HPDE6-E6E7 (cell line): ENCODE data around the gene DUSP22.
"Not testable (repeated sequence)": the region's sequence is repeated elsewhere in the genome, so short reads cannot be mapped to it uniquely, and the experiment has no call there.

Source experiments
- DNase-seq: peaks from one replicate; pipeline ENCODE4 v3.0.0; 2011; ENCODE audit warnings: missing footprints; ENCODE audit errors: extremely low spot score

Gene DUSP22

DNA sequence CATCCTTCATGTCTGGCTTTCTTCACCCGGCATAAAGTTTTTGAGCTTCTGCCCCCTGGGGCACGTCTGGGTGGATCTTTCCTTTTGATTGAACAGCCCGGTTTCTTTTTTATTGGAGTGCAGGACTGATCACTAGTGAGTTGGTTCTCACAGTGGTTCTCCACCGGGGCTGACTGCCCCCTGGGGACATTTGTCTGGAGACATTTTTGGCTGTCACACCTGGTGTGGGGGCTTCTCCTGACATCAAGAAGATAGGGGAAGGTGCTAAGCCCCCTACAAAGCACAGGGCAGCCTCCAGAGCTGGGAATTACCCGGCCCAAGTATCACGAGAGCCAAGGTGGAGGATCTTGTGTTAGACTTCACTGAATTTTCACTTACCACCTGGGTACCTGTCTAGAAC lies 73.5 kb downstream of the DUSP22 start:
- DNase-seq: no peak

DNA sequence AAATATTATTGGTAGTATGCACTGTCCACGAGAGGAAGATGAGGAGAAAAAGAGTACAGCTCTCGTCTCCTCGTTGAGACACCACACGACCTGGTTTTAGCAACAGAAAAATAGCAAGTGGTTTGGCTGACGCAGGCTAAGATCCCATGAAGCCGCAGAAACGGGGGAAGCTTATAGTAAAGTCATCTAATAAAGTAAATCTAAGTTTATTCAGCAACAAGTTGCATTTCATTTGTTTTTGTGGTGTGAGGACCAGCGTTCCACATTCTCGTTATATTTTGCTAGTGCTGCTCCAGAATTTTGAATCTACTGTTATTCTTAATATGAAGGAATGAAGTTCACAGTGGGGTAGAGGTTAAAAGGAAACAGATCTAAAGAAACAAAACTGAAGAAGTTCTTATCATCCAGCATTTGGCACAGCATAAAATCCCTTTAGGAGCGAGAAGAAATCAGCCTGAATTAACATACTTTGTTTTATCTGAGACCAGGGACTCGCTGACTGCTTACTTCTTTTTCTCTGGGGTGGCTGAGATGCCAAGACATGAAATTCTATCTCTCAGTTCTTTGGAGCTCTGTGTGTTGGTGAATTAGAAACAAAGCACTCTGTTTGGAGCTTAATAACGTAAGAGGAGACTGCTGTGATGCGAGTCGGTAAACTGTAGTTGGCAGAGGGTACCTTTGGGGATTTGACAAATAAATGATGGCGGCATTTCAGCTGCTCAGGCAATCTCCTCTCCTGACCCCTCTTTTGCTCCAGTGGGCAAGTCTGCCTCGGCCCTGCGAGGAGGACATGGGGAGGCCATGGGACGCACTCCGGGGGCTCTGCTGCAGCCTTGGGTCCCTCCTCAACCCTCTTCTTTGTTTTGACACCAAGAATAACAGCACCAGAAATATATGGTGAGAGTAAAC lies 74.4 kb downstream of the DUSP22 start:
- DNase-seq: no peak

DNA sequence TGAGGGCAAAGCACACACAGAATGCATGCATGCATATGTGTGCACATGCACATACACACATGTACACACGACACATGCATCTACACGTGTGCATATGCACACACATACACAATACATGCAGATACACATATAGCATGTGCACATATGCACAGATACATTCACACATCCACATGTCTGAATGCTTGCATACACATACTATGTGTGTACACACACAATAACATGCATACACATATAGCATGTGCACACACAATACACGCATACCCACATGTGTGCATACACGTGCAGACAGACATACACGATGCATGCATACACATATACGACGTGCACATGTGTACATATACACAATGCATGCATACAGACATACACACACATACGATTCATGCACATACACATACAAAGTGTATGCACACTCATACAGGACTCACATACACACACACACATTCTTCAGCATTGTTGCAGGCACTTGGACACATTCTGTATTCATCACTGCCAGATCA lies 75.1 kb downstream of the DUSP22 start:
- DNase-seq: no peak

DNA sequence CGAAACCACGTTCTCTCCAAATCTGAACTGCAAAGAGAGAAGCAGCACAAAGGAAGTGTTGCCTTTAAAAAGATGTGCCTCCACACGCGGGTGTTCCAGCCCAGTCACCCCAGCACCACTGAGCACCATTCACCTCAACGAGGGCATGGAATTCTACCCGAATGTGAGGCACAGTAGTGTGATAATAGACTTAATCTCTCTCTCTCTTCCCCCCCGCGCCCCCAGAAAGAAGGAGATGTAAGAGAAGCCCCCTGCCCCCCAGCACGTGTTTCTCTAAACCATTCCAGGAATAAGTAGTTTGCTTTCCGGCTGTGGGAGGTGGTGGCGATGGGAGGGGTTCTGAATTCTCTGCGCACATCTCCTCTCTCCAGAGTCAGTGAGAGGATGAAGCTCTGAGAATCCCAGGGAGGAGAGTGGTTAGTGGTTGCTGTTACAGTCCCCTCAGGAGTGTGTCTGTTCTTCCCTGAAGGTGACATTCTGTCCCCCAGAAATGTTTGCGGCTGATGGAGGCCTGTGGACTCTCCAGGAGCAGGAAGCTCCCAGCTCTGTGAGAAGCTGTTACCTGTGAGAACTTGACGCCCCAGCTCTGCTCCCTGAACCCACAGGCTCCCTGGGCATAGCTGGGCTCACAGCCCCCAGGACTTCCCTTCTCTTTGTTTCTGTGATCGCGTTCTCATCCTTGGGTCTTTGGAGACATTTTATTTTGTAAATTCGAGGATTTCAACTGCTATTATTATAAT lies 75.8 kb downstream of the DUSP22 start:
- no peak for DNase-seq

DNA sequence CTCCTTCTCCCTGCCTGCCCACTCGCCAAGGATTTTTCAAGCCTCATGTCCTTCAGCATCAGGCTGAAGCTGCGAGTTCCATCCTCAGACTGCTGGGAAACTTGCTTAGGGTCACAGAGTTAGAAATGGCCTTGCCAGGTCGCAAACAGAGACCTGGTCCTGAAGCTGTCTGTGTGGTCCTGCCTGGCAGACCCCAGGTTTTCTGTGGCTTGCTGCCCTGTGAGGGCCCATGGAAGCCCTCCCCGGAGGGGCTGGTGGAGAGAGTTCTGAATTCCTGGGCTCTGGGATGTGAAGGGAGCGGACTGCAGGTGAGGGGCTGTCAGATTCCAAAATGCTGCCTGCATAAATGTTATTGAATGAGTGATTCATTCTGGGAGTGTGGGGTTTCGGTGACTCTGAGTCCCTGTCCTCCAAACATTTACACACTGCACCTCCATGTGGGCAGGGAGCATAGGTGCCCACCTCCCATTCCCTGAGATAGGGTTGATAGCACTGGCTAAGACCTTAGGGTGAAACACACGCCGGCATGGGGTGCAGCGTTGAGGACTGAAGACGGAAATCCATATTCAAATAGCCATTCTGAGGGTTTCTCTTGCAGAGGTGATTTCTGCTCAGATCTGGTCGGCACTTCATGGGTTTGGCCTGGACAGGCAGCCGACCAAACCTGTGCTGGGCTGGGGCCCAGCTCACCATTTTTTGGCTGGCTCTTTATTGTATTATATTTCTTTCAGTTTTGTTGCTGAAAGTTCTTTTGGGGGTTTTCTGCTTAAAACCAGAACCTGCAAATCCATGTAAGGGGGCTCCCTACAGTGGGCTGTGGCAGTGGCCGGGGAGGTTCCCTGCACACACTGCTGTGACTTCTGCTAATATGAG lies 77.5 kb downstream of the DUSP22 start:
- no peak for DNase-seq

DNA sequence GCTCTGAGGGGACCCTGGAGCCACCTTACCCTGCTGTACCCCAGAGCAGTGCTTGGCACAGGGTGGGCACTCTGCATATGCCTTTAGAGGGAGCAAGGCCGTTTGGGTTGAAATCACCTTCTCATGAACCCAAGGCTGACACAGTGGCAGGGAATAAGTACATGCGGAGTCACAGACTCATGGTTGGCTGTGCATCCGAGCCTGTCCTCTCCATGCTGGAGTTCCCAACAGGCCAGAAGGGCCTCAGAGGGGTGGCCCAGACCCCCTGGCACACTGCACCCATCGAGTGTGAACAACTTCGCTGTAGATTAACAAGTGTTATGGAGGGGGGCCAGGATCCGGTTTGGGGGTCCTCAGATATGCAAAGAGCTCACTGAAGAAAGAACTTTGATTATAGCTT lies 78.3 kb downstream of the DUSP22 start:
- DNase-seq: no peak

DNA sequence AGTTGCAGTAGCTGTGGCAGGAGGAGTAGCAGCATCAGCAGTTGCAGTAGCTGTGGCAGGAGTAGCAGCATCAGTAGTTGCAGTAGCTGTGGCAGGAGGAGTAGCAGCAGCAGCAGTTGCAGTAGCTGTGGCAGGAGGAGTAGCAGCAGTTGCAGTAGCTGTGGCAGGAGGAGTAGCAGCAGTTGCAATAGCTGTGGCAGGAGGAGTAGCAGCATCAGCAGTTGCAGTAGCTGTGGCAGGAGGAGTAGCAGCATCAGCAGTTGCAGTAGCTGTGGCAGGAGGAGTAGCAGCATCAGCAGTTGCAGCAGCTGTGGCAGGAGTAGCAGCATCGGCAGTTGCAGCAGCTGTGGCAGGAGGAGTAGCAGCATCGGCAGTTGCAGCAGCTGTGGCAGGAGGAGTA lies 79.6 kb downstream of the DUSP22 start:
- DNase-seq: not testable (repeated sequence)

DNA sequence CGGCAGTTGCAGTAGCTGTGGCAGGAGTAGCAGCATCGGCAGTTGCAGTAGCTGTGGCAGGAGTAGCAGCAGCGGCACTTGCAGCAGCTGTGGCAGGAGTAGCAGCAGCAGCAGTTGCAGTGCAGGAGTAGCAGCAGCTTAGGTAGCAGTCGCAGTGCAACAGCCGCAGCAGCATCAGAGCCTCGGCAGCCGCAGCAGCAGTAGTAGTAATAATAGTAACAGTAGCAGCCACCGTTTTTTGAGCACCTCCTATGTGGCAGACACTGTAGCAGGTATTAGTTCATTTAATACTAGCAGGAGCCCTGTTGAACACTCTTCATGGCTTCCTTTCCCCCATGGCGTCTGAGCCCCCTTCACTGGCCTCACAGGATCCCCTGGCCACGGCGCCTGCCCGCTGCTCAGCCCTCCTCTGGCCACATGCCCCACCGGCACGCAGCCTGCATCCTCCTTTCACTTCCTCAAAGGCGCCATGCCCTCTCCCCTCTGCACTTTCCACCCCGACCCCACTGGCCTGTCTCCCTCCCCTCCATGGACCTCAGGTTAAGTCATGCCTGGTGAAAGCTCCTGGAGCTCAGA lies 80.1 kb downstream of the DUSP22 start:
- no peak for DNase-seq

DNA sequence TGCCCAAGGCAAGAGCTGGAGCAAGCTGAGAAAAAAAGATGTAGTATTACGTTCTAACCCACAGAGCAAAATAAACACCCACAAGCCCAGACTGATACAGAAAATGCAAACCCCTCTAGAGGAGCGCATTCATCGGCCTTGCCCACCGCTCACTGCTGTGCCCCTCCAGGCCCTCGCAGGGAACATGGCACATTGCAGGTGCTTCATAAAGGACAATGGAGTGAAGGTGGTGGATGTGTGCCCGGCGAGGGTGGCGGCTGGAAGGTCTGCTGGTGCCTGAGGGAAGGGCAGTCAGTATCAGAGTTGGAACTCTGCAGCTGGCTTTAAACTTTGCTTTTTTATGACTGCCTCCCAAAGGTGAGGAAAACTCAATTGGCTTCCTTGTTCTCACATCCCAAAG lies 80.7 kb downstream of the DUSP22 start:
- no peak for DNase-seq

DNA sequence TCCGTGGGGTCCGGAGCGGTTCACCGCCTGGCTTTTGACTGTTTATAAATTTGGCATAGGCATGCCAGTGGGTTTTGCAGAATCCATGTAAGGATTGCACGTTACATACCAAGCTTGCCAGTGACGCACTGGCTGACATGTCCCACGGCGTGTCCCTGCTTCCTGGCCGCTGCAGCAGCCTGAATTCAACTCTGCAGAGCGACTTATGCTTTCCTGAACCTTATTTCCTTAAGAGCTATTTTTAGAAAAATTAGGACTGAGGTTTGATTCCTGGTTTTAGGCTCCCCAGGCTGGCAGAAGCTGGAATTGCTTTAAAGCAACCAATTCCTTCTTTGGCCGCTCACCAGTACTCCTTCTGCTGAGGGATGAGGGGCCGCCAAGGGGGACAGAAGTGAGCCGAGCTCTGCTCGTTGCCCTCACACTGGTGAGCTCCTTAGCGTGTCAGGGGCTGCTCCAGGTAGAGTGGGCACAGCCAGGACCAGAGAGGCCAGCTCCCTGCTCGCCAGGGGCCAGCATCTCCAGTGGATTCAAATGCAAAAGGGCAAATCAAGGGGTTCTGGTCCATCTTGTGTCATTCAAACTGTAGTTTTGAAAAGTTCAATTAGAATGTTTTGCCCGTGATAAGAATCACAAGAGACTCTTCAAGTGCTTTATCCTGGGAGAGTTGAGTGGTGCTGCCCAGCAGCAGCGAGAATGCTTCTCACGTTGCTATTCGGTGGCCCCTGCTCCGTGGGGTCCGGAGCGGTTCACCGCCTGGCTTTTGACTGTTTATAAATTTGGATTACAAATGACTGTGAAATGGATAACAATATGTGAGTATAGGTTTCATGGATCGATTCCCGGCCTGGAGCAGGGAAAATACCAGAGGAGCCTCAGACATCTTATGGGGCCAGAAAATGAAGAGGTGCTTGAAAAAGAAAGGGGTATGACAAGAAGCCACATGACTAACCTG lies 81.8 kb downstream of the DUSP22 start:
- DNase-seq: peak; percentile 10

DNA sequence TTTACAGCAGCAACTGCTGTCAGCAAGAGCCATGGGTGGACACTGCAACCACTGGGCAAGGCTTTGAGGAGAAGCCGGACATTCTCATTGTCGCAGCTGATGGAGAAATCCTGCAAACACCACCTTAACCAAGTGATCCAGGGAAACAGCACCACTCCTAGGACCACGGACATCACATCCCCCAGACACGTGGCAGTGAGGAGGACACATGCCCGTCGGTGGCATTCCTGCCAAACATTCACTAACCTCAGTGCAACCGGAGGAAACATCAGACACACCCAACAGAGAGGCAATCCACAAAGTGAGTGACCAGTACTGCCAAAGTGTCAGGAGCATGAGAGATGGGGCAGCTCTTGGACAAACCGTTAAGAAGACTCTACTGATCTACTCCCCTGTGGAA lies 82.7 kb downstream of the DUSP22 start:
- no peak for DNase-seq

DNA sequence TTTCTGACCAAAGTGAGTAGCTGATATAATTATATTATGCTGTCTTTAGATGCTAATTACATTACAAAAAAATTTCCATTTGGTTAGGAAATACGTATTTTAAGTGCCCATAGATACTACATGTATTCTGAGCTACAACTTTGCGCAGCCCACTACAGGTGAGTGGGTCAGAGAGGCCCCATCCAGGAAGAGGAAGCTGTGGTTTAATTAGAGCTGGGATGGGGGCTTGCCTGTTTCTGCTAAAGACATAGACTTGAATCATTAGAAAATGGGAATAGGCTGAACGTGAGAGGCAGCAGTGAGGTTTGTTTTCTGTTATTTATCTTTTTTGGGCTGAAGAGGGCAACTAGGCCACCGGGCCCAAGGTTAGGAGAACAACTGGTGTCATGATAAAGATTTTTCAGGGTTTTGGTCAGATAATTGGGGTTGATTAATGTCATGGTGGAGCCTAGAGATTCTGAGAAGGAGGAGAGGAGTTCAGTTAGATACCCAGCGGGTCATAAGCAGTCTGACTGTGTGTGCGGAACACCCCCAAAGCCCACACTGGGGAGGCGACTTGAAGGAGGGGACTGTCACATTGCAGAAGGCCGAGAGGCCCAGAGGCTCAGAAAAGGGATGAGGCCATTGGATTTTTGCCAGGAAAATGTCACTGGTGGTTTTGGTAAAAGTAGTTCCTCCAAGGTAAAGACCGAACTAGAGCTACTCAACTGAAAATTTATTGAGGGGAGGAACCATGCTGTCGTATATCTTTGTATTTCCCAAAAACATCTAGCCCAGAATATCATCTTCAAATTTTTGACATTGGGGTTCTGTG lies 84.7 kb downstream of the DUSP22 start:
- DNase-seq: no peak

DNA sequence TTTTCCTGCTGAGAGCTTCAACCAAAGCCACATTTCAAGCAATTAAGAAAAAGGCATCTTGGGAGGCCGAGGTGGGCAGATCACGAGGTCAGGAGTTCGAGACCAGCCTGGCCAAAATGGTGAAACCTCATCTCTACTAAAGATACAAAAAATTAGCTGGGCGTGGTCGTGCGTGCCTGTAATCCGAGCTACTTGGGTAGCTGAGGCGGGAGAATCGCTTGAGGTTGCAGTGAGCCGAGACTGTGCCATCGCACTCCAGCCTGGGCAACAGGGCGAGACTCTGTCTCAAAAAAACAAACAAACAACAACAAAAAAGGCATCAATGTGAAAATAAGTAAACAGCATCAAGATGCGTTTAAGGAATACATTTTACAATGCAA lies 85.3 kb downstream of the DUSP22 start:
- DNase-seq: not testable (repeated sequence)

DNA sequence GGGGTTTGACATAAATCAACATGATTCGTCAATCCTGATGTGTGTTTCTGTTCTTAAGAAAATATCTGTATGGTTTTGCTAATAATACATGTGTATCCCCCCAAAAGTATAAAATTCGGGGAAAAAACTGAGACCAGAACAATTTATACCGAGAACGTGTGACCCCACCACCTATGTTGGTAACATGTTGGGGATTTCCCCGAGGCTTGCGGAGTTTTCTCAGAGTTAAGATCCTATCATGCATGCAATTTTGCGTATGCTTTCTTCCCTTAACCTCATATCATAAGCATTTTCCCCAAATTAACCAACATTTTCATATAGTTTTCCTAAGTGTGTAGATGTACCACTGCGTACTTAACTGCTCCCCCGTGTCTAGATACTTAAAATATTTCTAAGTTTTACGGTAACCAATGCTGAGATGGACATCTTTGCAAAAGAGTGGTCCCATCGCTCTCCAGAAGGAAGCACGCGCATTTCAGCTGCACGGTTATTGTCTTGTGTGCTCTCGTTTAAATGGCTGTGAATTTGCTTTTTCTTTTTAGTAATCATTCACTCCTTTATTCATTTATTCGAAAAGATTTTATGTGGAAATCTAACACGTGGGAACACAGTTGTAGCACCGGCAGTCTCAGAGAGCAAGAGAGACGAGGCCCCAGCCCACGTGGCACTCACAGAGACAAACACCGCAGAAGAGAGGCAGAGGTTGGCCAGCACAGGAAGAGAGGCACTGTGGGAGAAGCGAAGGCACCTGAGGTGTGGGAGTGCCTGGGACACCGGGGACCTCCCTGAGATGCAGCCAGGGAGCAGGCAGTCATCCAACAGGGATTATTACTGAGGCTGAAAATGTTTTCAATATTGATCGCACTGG lies 86.0 kb downstream of the DUSP22 start:
- DNase-seq: no peak

DNA sequence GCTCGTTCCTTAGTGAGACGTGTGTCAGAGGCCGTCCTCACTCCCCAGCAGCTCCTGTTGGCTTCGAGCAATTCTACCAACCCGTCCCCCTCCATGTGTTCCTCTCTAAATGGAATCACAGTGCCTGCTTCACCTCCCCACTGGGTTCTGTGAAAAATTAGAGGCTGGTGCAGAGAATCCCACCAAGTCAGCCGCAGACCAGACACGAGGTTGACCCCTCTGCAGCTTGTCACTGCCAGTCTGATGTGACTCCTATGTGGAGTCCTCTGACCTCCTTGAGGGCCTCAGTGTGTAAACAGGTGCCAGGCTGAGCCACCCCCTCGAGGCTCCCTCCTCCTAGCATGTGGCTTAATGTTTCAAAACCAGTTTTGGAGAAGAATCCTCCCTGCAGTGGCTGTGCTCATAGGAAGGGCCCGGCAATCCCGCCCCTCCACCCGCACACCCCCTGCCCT lies 86.7 kb downstream of the DUSP22 start:
- no peak for DNase-seq

DNA sequence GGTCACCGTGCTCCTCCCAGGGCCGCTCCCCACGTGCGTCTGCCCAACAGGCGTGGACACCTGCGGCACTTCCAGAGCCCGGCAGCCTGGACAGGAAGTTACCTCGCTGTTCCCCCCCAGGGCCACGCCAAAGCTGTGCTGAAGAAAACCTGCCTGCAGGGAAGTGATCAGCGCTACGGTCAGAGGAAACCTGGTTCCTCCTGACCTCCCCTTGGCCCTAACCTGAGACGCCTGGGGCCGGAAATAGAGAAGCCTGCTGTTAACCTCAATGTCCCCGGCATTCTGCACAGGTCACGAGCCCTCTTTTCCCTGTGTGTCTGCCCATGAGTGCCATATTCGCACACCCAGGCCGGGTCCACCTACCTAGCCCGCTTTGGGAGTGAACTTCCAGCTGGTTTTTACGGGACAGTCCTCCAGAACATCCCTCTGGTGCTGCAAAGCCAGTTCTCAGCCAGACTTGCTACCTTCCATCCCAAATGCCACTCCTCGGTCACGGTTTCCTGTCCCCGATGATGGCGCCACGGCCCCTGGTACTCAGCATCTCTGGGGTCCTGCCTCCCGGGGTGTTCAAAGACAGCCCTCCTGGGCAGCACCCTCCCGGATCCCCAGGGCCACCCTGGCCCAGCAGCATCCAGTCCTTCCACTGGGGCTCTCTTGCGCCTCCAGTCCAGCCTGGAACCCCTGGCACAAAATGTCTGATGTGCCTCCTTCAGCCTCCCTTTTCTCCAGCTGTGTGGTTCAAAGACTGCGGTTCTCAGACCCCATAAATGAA lies 87.3 kb downstream of the DUSP22 start:
- DNase-seq: no peak
